ENCODE data around the gene COIL. TPM values are rescaled to one million over a fixed set of nuclear protein-coding genes. Genes with fewer than 3 reads are reported as not detected.

Gene COIL
- total RNA-seq, 1 donor from 2014 or later: 20.6 TPM

DNA sequence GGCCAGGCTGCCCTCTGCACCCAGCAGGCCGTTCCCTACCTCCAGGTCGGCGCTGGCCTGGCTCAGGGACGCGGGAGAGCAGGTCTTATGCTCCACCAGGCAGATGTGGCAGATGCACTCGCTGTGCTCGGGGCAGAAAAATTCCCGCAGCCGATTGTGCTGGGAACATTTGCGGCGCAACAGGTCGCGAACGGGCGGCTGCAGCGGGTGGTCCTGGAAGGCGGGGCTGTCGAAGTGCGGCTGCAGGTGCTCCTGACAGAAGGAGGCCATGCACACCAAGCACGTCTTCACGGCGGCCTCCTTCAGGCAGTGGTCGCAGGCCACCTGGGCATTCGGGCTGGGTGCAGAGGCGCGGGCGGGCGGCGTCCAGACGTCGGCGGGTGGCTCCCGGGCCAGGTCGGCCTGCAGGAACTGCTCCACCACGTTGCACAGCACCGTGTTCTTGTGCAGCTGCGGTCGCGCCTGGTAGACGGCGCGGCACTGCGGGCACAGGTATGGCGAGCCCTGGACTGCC is 47.4 kb downstream of the COIL start:
- H3K9me3 ChIP-seq (ENCODE audit: insufficient read depth, low read depth, low read length): no peaks in the 10 kb centered on the region
- H3K36me3 ChIP-seq (ENCODE audit: insufficient read depth, low read length): no peaks in the 10 kb centered on the region
- Mint-ChIP-seq H3K27me3 (ENCODE audit: low read depth, unreplicated experiment) (no peaks in the 10 kb centered on the region), H3K4me1 (ENCODE audit: low read depth, unreplicated experiment) (peaks cover 18% of the 10 kb centered on the region), H3K9me3 (ENCODE audit: unreplicated experiment) (peaks cover 2% of the 10 kb centered on the region), H3K27ac (ENCODE audit: unreplicated experiment) (peak overlapping the region; percentile 78), H3K36me3 (ENCODE audit: low read depth, unreplicated experiment) (peaks cover 9% of the 10 kb centered on the region), H3K4me3 (ENCODE audit: unreplicated experiment) (peak overlapping the region; percentile 90)
- peak overlapping the region; percentile 97 for H3K4me2 ChIP-seq (ENCODE audit: low read length)
- DNase-seq (ENCODE audit: low read depth) (no peak), FAIRE-seq (no peak)
- H3K4me3 ChIP-seq (ENCODE audit: insufficient read depth, low read depth, low read length): peak overlapping the region; percentile 91
- H2AFZ ChIP-seq (ENCODE audit: low read depth, low read length): peak overlapping the region; percentile 100
- peaks cover 26% of the 10 kb centered on the region for H4K20me1 ChIP-seq (ENCODE audit: insufficient read depth, low read length)
- peaks cover 37% of the 10 kb centered on the region for H3K79me2 ChIP-seq (ENCODE audit: insufficient read depth, low read length)
- peak overlapping the region; percentile 78 for H3K27ac ChIP-seq (ENCODE audit: low read depth, low read length)
- H3K4me1 ChIP-seq (ENCODE audit: insufficient read depth, low read length): peaks cover 26% of the 10 kb centered on the region
- no peak for TF ChIP-seq EZH2 (IDR thresholded peaks at IDR 0.05; ENCODE audit: insufficient read depth, low read length)
- TF ChIP-seq, protein P1, sequence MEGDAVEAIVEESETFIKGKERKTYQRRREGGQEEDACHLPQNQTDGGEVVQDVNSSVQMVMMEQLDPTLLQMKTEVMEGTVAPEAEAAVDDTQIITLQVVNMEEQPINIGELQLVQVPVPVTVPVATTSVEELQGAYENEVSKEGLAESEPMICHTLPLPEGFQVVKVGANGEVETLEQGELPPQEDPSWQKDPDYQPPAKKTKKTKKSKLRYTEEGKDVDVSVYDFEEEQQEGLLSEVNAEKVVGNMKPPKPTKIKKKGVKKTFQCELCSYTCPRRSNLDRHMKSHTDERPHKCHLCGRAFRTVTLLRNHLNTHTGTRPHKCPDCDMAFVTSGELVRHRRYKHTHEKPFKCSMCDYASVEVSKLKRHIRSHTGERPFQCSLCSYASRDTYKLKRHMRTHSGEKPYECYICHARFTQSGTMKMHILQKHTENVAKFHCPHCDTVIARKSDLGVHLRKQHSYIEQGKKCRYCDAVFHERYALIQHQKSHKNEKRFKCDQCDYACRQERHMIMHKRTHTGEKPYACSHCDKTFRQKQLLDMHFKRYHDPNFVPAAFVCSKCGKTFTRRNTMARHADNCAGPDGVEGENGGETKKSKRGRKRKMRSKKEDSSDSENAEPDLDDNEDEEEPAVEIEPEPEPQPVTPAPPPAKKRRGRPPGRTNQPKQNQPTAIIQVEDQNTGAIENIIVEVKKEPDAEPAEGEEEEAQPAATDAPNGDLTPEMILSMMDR (IDR thresholded peaks at IDR 0.05; ENCODE audit: insufficient read depth, low read depth, low read length): no peak
- H3K9ac ChIP-seq (ENCODE audit: low read length): peak overlapping the region; percentile 88
- H3K27me3 ChIP-seq (ENCODE audit: insufficient read depth, low read length): no peaks in the 10 kb centered on the region

DNA sequence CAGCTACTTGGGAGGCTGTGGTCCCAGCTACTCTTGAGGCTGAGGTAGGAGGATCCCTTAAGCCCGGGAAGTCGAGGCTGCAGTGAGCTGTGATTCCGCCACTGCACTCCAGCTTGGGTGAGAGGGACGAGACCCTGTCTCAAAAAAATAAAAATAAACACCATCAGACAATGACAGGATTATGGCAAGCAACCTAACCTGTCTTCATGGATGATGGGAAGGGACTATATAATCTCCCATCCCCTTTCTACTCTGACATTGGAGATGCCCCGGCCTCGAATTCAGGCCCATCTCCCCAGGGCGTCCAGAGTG is 47.9 kb downstream of the COIL start:
- Mint-ChIP-seq H3K9me3 (ENCODE audit: unreplicated experiment) (peaks cover 2% of the 10 kb centered on the region), H3K4me1 (ENCODE audit: low read depth, unreplicated experiment) (peaks cover 22% of the 10 kb centered on the region), H3K27me3 (ENCODE audit: low read depth, unreplicated experiment) (no peaks in the 10 kb centered on the region), H3K27ac (ENCODE audit: unreplicated experiment) (peak overlapping the region; percentile 78), H3K4me3 (ENCODE audit: unreplicated experiment) (peak overlapping the region; percentile 90), H3K36me3 (ENCODE audit: low read depth, unreplicated experiment) (peaks cover 13% of the 10 kb centered on the region)
- peaks cover 28% of the 10 kb centered on the region for H4K20me1 ChIP-seq (ENCODE audit: insufficient read depth, low read length)
- no peak for DNase-seq (ENCODE audit: low read depth)
- peaks cover 37% of the 10 kb centered on the region for H3K79me2 ChIP-seq (ENCODE audit: insufficient read depth, low read length)
- H3K9me3 ChIP-seq (ENCODE audit: insufficient read depth, low read depth, low read length): no peaks in the 10 kb centered on the region
- H3K27me3 ChIP-seq (ENCODE audit: insufficient read depth, low read length): no peaks in the 10 kb centered on the region
- peak overlapping the region; percentile 97 for H3K4me2 ChIP-seq (ENCODE audit: low read length)
- no peak for TF ChIP-seq EZH2 (IDR thresholded peaks at IDR 0.05; ENCODE audit: insufficient read depth, low read length)
- TF ChIP-seq, protein P1 (IDR thresholded peaks at IDR 0.05; ENCODE audit: insufficient read depth, low read depth, low read length): no peak
- peaks cover 26% of the 10 kb centered on the region for H3K4me1 ChIP-seq (ENCODE audit: insufficient read depth, low read length)
- no peak for FAIRE-seq
- H3K9ac ChIP-seq (ENCODE audit: low read length): peak overlapping the region; percentile 88
- peak overlapping the region; percentile 91 for H3K4me3 ChIP-seq (ENCODE audit: insufficient read depth, low read depth, low read length)
- peak overlapping the region; percentile 100 for H2AFZ ChIP-seq (ENCODE audit: low read depth, low read length)
- no peak overlapping the region for H3K27ac ChIP-seq (ENCODE audit: low read depth, low read length)
- H3K36me3 ChIP-seq (ENCODE audit: insufficient read depth, low read length): no peaks in the 10 kb centered on the region
